T47D (cell line): ENCODE data around the gene MGMT.

ENCODE experiments used
- DNase-seq, 2 experiments: peaks; one replicate each; pipeline versions ENCODE4 v3.0.0 to v3.0.0-alpha.2; 2011 to 2012; ENCODE audit warnings: low read depth in 1 of 2, low spot score in 1 of 2
- JUND ChIP-seq: IDR thresholded peaks from 2 replicates; pipeline ENCODE4 v1.6.1; 2012; ENCODE audit warnings: low read depth
- in situ Hi-C: cut with HindIII; loops from 2 replicates; pipeline ENCODE4 v1.10.0; 2016; ENCODE audit warnings: low sequenced_read_pairs, low pct_unique_long_range_greater_than_20kb

The MGMT gene

DNA sequence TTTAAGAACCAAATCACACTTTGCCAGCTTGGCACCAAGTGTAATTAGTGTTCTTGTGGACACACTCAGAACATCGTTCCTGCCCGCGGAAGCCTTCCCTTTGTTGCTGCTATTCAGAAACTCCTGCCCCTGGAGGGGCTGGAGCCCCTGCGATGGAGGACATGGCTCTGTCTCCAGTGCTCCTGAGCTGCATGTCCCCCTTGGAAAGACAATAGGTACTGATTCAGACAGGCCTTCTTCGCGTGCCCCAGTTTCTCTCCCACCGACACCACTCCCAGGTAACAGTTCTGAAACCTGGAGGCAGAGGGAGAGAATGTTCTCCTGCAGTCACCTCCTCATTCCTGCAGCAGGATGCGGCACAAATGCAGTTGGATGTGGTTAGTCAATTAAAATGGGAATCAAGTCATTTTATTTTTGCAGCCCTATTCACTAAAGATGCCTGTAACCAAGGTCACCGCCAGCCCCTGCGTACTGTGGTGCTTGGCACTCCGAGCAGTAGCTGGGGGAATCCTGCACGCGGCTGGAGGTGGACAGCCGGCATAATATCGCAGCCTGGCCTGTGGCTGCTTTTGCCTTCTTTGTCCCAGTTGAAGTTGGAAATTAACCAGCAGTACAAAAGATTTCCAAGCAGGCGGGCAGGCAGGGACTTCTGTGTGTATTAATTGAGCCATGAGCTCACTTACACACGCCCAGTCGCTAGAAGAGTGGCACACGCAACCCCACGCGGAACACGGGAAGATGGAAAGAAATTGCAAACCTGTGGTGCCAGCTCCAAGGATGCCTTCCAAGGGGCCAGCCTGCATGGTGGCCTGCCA lies 291.4 kb downstream of the MGMT start:
- in situ Hi-C loops: no loop called here
- TF ChIP-seq JUND: no peak
- DNase-seq: no peak

DNA sequence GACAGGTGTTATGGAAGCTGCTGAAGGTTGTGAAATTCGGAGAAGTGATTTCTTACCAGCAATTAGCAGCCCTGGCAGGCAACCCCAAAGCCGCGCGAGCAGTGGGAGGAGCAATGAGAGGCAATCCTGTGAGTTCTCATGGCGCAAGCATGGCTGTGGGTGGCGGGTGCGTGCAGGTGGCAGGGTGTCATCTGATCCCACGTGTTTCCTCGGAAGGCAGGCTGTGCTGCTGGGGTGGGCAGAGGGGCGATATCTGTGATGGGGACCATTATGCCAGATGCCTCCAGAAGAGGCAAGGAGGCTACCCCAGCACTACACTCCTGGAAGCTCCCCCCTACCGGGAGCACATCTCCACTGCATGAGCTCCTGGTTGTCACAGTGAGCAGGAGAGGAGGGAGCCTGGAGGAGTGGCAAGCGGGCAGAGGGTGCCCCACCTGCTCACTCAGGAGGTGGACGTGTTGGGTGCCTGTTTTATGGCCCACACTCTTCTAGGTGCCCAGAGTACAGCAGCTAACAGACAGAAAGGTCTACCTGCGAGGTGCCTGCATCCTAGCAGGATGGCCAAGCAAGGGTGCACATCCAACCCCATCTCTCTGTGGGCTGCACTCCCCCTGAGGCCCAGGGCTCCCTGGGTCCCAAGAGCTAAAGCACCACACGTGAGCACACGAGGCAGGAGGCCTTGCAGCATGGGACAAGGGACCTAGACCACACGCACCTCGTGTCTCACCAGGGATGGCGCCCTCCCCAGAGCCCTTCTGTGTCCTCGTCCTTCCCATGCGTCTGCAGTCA lies 292.4 kb downstream of the MGMT start:
- in situ Hi-C loops: no loop called here
- DNase-seq: no peak
- TF ChIP-seq JUND: no peak

DNA sequence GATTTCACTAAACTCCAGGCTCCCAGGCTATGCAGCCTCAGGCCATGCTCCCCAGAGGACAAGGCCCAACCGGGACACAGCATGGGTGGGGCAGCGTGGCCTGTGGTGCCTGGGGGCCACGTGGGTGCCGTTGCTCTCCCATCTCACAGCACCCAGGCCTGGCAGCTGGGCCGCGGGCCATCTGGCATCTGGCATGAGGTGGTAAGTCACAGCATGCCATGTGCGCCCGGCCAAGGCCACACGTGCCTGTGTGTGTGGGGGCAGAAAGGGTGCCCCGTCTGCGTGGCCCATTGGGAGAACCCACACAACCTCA lies 292.9 kb downstream of the MGMT start:
- DNase-seq: no peak
- in situ Hi-C loops: no loop called here
- TF ChIP-seq JUND: no peak

DNA sequence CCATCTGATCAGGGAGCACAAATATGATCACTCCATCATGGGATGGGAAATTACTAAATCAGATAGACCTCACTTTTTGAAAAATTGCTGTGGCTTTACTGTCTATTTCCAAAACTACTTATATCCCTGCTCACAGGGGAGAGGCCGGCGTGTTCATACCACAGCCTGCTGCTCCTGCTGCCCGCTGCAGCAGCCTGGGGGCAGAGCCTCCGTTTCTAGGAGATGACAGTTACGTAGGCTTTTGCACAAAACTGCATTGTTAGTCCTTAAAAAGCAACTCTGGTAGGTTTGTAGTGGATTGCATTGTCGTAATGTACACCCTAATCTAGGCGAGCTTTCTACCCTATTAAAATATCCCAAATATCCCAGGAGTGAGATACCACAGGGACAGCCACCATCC lies 293.4 kb downstream of the MGMT start:
- in situ Hi-C loops: no loop called here
- no peak for TF ChIP-seq JUND
- DNase-seq: no peak

DNA sequence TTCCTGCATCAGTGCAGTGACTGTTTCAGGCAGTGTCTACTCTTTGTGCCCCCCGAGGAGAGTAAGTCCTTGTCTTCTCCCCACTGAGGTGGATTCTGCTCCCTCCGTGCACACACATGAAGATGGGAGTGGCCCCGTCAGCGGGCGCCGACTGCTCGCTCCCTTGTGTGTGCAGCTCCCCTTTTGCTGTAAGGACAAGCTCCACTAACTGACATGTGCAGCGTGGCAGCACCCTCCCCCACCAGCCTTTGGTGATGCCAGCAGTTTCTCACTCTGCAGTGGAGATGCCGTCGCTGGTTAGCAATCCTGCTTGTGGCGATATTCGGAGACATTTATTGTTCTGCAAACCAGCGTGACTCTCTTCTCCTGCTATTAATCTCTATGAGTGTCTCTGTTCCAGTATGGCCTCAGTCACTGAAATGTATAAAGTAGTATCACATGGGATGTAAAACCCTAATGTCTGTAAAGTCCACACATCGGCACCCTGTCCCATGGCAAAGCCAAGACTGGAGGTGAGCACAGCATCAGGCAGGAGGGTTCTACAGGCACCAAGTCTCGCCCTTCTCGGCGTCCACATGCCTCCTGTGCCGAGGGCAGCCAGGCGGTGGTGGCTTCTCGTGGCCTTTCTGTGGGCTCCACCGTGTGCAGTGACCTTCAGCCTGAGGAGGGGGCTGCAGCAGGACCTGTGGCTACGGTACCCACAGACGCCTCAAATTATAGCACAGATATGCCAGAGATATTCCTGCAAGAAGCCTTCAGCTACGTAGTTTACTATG lies 294.3 kb downstream of the MGMT start:
- no peak for TF ChIP-seq JUND
- in situ Hi-C loops: no loop called here
- DNase-seq: no peak

DNA sequence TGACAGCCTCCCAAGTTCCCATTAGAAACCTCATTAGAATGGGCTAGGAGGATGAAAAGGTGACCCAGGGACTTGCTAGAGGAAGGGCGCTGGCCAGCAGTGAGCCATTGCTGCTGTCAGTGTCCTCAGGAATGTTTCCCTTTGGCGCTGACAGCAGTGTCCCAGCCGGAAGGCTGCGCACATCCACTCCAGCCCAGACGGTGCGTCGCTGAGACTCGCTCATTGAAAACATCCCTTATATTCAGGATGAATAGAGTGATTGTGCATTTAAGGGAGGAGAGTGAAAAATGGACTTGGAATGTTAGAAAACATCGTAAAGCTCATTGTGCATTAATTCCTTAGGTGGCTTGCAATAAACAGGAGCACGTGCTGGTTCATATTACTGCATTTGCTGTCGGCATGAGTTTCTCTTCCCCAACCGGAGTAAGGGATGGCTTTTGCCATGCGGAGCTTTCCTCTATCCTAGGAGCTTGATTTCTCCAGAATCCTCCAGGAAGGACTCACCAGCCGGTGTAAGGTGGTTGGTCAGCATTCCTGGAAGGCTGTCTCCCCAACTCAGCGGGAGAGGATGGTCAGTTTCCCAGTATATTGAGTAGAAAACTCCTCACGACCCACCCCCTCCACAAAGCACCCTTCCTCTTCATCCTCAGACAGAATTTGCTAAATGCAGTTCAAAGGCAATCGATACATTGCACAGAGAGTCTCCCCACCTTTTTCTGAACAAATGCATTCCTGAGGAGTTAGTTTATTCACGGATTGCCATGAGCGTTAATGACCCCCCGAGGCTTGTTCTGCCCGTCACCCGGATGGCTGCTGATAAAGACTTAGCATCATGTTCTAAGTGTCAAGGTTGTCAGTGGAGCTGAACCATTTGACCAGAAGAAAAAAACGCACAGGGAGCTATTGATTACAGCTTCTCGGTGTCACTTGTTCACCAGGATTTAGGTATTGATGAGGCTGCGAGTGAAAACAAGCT lies 295.2 kb downstream of the MGMT start:
- in situ Hi-C loops: no loop called here
- DNase-seq: no peak
- TF ChIP-seq JUND: no peak

DNA sequence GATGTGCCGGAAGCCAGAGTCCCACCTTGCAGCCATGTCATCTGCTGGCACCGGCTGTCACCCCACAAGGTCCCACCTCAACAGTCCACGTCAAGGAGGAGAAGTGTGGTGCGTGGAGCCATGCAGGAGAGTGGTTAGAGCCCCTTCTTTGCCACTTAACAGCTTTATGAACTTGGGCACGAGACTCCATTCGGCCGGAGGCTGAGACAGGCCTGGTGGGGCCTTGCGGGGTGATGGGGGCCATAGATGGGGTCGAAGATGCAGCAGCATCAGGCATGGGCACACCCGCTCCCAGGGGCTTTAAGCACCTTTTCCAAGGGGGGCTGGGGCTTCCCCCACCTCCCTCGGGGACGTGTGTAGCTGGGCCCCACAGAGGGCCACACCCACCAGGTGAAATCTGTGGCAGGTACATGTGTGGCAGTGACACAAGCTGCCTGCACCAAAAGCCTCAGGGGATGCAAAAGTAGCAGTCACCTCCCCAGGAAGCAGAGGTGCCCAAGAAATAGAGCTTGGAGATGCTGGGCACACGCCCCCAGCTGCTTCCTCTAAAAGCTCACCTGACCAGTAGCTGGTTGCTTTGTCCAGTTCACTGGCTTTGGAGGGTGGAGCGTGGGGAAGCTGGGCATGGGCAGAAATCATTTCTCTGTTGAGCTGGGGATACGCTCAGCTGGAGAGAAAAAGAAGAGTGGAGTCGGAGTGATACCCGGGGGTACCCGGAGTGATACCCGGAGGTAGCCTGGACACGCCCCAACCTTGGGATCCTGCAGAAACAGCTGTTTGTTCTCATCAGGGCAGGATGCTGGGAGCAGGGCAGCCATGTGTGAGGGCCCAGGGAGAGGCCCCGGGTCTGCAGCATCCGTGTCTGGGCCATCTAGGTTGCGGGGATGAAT lies 297.2 kb downstream of the MGMT start:
- TF ChIP-seq JUND: no peak
- in situ Hi-C loops: no loop called here

DNA sequence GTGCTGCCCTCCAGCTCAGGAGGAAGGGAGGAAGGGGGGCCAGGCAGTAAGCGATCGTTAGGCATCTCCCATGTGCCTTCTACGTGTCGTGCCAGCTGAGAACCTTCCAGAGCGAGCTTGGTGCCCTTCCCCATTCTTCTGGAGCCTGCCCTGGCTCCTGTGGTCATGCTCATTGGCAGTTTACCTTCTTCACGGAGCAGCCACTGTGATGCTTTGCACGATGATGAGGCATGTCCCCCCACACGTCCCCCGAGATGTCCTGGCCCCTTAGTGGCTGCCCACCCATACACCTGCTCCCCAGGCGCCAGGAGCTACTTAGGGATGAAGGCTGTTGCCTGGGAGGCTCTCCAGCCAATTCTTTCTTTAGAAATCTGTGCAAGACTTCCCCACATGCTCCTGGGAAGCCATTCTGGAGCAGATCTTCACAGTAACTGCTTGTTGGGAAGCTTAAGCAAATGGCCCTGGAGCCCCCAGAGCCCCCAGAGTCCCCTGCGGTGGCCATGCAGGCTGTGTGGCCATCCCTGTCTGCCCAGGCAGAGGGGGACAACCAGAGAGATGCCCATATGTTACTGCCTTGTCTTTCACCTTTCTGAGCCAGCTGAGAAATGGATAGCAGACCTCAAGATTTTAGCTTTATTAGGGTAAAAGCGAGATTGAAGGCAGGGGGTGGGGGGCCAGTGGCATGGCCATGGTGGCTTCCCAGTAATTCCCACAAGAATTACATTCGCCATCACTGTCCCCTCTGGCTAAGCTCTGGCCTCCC lies 298.0 kb downstream of the MGMT start:
- in situ Hi-C loops: no loop called here
- DNase-seq: no peak
- TF ChIP-seq JUND: no peak

More for the DNA sequence above, 297.2 kb downstream of the MGMT start:
- DNase-seq: no peak

DNA sequence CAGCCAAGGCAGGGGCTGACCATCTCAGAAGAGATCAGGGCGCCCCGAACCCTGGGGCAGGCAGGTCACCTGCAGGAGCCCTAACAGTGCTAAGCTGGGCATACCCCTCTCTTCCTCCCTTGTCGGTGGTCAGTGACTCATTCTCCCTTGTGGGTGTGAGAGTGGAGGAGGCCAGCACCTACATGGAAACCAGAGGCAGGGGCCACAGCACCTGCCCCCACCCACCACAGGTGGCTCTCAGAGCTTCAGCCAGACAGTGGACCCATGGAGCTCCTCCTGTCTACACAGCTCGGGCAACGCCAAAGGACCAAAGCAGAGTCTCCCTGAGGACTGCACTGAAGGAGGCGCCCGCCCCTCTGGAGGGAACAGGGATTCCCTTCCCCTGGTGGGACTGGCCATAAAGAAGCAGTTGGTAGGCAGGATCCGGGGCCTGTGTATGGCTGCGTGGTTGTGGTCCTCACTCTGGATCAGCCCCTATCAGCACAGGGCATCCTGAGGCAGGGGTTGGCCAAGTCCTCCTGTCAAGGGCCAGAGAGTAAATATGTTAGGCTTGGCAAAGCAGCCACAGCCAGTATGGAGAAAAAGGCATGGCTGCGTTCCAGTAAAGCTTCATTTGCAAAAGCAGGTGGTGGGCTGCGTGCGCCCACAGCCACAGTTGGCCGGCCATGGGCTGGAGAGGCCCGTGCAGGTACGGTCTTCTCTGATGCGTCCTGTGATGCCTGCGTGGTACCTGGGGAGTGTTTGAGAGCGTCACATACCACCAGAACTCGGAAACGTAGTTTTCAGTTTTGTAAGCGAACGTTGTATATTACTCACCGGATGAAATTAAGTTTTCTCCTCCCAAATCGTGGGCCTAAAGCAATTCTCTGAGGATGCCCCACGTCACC lies 298.9 kb downstream of the MGMT start:
- in situ Hi-C loops: no loop called here
- no peak for DNase-seq
- TF ChIP-seq JUND: no peak
